MG63 (cell line): Measurements from ENCODE around the gene POLD4. TPM values are rescaled to one million over a fixed set of nuclear protein-coding genes. Genes with fewer than 3 reads are reported as not detected.
A peak's percentile ranks its signal among the peaks of the same experiment; 100 is the strongest.

Source experiments
- DNase-seq: peaks from one replicate; pipeline ENCODE4 v3.0.0-alpha.2; 2020
- H3K27me3 ChIP-seq: fragments of 250-450 bp; sonication (Bioruptor Pico); 2 replicates; pipeline ENCODE4 v1.5.1; 2020; ENCODE audit warnings: mild to moderate bottlenecking, moderate library complexity
- H3K36me3 ChIP-seq: fragments of 250-450 bp; sonication (Bioruptor Pico); 2 replicates; pipeline ENCODE4 v1.5.1; 2020; ENCODE audit warnings: mild to moderate bottlenecking, moderate library complexity
- H3K4me3 ChIP-seq: fragments of 250-450 bp; sonication (Bioruptor Pico); 2 replicates; pipeline ENCODE4 v1.5.1; 2020; ENCODE audit warnings: mild to moderate bottlenecking, moderate library complexity
- H3K9me3 ChIP-seq: fragments of 250-450 bp; sonication (Bioruptor Pico); 2 replicates; pipeline ENCODE4 v1.5.1; 2020; ENCODE audit warnings: mild to moderate bottlenecking, moderate library complexity
- total RNA-seq: library from RNA; depleted of rRNA; stranded (reverse); fragments of >200 nt; shearing (Covaris generic); gene quantifications from 2 replicates; pipeline ENCODE4 v1.2.3, GENCODE V29; 2014; ENCODE audit warnings: low replicate concordance

POLD4 gene
- total RNA-seq, 1 experiment from 2014 or later: 17.3 TPM

DNA sequence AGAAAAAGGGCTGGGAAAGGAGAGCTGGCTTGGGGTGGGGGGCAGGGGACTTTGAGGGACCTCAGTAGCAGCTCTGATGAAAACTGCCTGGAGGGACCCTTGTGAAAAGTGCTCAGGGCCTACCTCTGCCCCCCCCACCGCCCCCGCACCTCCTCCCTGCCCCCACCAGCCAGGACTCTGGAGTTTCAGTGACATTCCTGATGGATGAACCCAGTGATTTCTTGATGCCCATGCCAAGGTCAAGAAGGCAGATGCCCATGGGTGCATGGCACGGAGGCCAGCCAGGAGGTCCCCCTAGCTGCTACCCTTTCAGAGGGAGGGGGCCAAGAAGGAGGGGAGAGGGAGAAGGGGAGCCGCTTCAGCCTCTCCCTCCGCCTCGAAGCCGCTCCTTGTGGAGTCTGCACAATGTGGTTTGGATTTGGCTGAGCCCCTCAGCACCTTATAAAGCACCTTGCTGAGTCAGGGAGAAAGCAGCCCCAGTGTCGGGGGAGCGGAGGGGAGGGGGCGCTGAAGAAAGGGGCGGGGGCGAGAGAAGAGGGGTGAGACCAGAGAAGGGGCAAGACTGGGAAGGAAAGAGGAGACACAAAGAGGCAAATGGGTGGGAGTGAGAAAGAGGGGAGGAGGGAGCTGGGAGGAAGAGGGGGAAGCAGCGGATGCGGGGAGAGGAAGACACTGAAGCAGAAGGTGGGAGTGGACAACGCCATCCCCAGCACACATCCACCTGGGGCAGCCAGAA, 22.1 kb upstream of the POLD4 start:
- Histone ChIP-seq H3K4me3 (no peak overlapping the region), H3K36me3 (peaks cover 7% of the 10 kb centered on the region), H3K9me3 (no peaks in the 10 kb centered on the region), H3K27me3 (no peaks in the 10 kb centered on the region)
- peak; percentile 58 for DNase-seq

GRCh38 chr11:67374571-67375281, 21.4 kb upstream of the POLD4 start:
- Histone ChIP-seq H3K9me3 (no peaks in the 10 kb centered on the region), H3K27me3 (no peaks in the 10 kb centered on the region), H3K4me3 (peak overlapping the region; percentile 63), H3K36me3 (peaks cover 7% of the 10 kb centered on the region)
- DNase-seq: peak; percentile 85

DNA sequence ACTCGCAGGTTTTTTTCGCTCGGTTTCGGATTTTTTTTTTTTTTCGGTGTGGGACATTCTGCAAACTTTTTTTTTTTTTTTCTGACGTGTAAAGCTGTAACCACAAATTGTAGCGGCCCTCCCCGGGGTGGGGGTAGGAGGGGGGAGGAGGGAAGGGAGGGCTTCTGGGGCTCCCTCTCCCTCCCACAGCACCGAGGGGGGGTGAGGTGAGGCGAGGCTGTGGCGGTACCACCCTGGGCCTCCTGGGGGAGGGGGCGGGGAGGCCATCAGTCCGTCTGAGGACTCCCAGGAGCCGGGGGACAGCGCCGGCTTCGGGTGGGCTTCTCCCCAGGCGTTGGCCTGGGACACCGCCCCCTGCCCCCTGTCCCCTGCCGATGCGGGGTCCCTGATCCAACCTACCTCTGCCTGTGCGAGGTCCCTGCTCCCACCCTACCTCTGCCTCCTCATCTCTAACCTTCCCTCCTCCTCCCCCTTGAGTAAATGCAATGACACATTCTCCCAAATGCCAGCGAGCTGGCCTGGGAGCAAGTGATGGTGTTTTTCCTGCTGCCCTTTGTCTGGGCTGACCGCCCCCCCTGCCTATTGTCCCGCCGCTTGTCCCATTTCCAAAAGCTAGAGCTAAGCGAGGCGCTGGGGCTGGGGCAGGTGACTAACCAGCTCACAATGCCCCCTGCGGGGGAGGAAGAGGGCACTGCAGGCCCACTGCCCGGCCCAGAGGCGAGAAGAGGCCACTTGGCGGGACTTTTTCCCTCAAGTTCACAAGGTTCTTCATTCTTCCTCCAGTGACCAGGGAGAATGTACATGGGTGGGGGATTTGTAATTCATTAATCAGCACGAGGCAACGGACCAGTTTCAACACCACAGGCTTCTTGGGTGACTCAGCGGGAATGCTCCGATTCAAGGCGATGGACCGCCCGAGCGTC, 20.6 kb upstream of the POLD4 start:
- peak; percentile 99 for DNase-seq
- no peaks in the 10 kb centered on the region for H3K27me3 ChIP-seq
- H3K36me3 ChIP-seq: peaks cover 14% of the 10 kb centered on the region
- peak overlapping the region; percentile 63 for H3K4me3 ChIP-seq
- H3K9me3 ChIP-seq: no peaks in the 10 kb centered on the region

DNA sequence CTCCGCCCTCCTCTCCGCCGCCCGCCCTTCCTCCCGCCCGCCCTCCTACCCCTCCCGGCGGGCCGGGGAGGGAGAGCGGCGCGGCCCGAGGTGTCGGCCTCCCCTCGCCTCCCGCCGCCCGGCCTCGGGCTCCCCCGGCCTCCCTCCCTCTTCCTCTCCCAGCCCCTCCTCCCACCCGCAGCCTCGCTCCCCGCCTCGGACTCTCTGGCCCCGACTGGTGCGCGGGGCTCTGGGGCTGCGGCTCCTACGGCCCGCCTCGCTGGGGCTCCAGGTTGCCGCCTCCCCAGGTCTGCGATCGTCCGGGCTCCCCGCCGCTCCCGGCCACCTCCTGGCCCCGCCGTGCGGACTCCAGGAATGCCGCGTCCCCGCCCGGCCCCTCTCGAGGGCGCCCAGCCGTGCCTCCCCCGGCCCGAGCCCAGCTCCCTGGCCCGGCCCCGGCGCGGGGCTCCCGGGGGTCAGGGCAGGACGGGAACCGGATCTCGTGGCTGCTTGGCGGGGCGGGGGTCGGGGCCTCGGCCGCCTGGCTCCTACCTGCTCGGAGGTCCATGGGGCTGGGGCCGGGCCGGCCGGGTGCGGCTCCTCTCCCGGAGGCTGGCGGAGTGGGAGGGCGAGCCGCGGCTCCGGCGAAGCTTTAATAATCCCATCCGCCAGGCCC, 19.8 kb upstream of the POLD4 start, which contains the start of gene CLCF1:
TSS of gene CLCF1 (minus strand) at position 606 of the 655 bp plus-strand sequence. CDS start at position 547, 59 bp downstream.
- DNase-seq: peak; percentile 58
- Histone ChIP-seq H3K36me3 (peaks cover 16% of the 10 kb centered on the region), H3K4me3 (peak within 1 kb of the TSS; percentile 63), H3K27me3 (no peaks in the 10 kb centered on the region), H3K9me3 (no peaks in the 10 kb centered on the region)

DNA sequence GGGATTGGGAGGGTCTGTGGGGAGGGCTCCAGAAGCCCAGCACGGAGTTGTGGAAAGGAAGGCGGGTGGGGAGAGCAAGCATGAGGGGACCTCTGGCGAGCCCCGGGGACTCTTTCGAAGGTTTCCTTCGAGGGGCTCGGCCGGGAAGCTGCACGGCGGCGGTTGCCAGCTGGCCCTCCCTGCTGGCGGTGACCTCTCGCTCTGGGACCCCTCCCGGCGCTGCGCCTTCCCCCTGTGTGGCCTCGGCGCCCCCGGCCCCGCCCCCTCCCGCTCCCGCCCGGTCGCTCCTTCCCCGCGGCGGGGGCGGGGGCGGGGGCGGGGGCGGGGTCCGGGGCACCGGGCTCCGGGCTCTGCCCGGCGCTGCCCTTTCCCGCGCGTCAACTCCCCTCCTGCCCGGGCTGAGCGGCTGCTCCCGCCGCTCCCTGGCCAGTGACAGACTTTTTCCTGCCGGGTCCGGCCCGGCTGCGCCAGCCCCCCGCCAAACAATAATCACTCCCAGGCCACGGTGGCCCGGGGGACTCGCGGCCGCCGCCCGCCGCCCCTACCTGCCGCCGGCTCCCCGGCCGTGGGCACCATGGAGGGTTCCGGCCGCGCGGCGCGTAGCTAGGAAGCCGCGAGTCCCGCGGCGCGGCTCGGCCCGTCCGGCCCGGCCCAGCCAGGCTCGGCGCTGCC, 19.1 kb upstream of the POLD4 start:
- H3K27me3 ChIP-seq: no peaks in the 10 kb centered on the region
- peaks cover 19% of the 10 kb centered on the region for H3K36me3 ChIP-seq
- H3K4me3 ChIP-seq: peak overlapping the region; percentile 63
- peak; percentile 64 for DNase-seq
- H3K9me3 ChIP-seq: no peaks in the 10 kb centered on the region

GRCh38 chr11:67371911-67372320, 18.6 kb upstream of the POLD4 start:
- peaks cover 19% of the 10 kb centered on the region for H3K36me3 ChIP-seq
- H3K9me3 ChIP-seq: no peaks in the 10 kb centered on the region
- DNase-seq: no peak
- peak overlapping the region; percentile 63 for H3K4me3 ChIP-seq
- H3K27me3 ChIP-seq: no peaks in the 10 kb centered on the region

GRCh38 chr11:67371189-67371910, 18.0 kb upstream of the POLD4 start:
- H3K4me3 ChIP-seq: peak overlapping the region; percentile 63
- H3K9me3 ChIP-seq: no peaks in the 10 kb centered on the region
- H3K36me3 ChIP-seq: peaks cover 20% of the 10 kb centered on the region
- DNase-seq: peak; percentile 52
- H3K27me3 ChIP-seq: no peaks in the 10 kb centered on the region

DNA sequence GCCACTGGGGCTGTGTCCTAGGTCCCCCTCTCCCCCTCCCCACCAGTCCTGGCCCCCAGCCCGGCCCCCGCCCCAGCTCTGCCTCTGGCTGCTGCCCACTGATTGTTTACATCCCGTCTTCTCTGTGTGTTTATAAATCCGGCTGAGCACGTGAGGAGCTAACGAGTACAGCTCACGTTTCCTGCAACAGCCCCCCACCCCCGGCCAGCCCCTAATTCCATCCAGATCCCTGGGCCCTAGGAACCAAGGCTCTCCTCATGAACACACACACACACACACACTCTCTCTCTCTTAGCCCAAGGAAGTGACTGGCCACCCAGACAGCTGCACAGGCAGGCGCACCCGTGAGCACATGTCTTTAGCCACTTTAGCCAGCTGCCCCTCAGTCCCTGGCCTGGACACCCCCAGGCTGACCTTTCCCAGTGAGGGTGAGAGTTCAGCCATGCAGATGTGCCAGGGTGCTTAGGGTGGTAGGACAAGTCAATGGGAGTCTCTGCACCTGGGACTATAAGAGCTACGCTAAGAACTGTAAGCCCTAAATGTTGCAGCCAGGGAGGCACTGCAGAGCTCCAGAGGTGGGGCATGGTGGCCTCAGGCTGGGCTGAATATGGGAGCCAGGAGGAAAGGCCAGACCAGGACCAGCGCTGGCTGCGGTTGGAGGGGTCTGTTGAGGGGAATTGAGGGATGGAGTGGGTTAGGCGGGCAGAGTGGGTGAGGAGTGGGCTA, 17.2 kb upstream of the POLD4 start:
- peak; percentile 84 for DNase-seq
- Histone ChIP-seq H3K36me3 (peaks cover 27% of the 10 kb centered on the region), H3K9me3 (no peaks in the 10 kb centered on the region), H3K27me3 (no peaks in the 10 kb centered on the region), H3K4me3 (no peak overlapping the region)

GRCh38 chr11:67369801-67370284, 16.5 kb upstream of the POLD4 start:
- Histone ChIP-seq H3K9me3 (no peaks in the 10 kb centered on the region), H3K4me3 (no peak overlapping the region), H3K27me3 (no peaks in the 10 kb centered on the region), H3K36me3 (peaks cover 30% of the 10 kb centered on the region)
- peak; percentile 50 for DNase-seq

- H3K4me3 ChIP-seq: no peak overlapping the region
- DNase-seq: no peak
- peaks cover 34% of the 10 kb centered on the region for H3K36me3 ChIP-seq
These were observed 15.9 kb upstream of the POLD4 start for GRCh38 chr11:67369275-67369674.

GRCh38 chr11:67368621-67369020, 15.3 kb upstream of the POLD4 start:
- DNase-seq: no peak
- Histone ChIP-seq H3K4me3 (no peak overlapping the region), H3K9me3 (no peaks in the 10 kb centered on the region), H3K36me3 (peaks cover 35% of the 10 kb centered on the region), H3K27me3 (no peaks in the 10 kb centered on the region)

More at GRCh38 chr11:67369275-67369674, 15.9 kb upstream of the POLD4 start:
- Histone ChIP-seq H3K9me3 (no peaks in the 10 kb centered on the region), H3K27me3 (no peaks in the 10 kb centered on the region)

DNA sequence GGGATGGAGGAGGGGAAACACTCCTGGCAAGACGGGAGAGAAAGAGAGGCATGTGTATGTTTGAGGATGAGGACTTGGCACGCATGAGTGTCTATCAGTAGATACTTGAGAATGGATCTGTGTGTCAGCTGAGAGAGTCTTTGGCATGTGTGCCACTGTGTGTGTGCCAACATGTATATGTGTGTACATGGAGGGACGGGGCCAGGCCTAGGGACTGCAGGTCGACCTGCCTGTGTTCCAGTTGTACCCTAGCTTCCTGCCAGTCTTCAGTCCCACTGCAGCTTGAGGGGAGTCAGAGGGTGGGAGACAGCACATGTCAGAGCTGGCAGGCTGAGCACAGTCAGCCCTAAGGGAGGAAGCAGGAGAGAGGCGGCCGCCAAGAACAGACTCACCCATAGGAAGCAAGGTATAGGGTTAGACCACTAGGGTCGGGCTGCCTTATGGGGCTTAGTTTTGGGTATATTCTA, 14.4 kb upstream of the POLD4 start:
- peaks cover 35% of the 10 kb centered on the region for H3K36me3 ChIP-seq
- no peaks in the 10 kb centered on the region for H3K27me3 ChIP-seq
- H3K4me3 ChIP-seq: no peak overlapping the region
- no peak for DNase-seq
- no peaks in the 10 kb centered on the region for H3K9me3 ChIP-seq

DNA sequence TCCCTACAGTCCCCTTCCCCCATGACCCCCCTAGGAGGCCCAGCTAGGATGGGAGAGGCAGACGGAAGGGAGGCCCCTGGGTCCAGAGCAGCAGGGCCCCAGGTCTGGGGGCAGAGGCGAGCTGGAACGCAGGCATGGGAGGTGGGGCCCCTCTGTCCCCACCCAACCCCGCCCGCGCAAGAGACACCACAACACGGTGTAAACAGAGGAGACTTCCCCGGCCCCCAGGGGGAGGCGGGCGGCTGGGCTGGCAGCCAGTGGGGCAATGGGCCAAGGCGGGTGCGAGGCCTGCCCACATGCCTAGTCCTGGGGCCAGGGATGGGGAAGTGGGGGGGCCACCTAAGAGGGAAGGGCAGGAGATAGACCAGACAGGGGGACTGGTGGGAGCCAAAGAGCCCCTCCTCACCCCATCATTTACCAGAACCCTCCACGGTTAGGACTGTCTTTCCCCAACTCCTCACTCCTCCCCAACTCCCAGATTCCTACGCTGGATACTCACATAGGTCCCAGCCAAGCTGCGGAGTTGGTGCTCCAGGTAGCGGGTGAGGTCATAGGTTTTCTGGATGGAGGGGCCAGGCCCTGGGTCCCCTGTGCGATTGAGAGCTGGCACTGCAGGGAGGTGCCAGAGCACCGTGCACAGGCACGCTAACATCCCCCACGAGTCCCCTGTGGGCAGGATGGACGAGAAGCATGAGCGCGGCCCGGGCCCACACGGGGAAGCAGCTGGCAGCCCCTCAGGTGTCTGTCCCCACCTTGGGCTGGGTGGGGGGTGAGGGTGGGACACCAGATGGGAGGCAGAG, 13.8 kb upstream of the POLD4 start:
- H3K4me3 ChIP-seq: no peak overlapping the region
- no peak for DNase-seq
- no peaks in the 10 kb centered on the region for H3K27me3 ChIP-seq
- peaks cover 35% of the 10 kb centered on the region for H3K36me3 ChIP-seq
- H3K9me3 ChIP-seq: no peaks in the 10 kb centered on the region

DNA sequence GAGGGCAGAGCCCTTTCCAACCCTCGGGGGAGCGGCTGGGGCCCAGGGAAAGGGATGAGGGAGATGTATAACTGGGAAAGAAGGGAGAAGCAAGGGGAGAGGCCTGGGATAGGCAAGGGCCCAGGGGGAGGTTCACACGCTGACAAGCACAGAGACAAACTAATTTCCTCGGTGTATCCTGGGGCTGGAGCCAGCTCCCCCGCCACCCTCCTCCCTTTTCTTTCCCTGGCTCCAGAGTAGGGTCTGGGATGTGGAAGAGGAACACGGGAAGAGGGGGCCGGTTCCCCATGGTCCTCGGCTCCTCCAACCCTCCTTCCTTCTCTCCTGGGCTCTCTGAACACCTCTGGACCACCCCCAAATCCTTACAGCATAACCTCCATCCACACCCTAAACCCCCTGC, 13.2 kb upstream of the POLD4 start:
- no peak for DNase-seq
- Histone ChIP-seq H3K4me3 (no peak overlapping the region), H3K9me3 (no peaks in the 10 kb centered on the region), H3K27me3 (no peaks in the 10 kb centered on the region), H3K36me3 (peaks cover 31% of the 10 kb centered on the region)
